Measurements from ENCODE around the gene SEL1L3.

DNA sequence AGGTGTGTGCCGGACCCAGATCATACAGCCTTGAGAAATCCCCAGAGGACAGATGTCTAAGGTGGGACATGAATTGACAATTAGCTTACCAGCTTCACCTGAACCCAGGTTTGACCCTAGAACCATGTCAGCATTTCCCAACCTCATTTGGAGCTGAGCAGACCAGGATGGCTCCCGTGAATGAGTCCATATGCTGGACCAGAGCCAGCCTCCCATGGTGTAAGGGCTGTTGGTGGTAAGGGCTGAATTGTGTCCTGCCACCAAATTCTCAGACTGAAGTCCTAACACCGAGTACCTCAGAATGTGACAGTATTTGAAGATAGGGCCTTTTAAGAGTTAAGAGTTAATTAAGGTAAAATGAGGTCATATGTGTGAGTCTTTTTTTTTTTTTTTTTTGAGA, 118.8 kb downstream of the SEL1L3 start:
- TF ChIP-seq, protein P1, sequence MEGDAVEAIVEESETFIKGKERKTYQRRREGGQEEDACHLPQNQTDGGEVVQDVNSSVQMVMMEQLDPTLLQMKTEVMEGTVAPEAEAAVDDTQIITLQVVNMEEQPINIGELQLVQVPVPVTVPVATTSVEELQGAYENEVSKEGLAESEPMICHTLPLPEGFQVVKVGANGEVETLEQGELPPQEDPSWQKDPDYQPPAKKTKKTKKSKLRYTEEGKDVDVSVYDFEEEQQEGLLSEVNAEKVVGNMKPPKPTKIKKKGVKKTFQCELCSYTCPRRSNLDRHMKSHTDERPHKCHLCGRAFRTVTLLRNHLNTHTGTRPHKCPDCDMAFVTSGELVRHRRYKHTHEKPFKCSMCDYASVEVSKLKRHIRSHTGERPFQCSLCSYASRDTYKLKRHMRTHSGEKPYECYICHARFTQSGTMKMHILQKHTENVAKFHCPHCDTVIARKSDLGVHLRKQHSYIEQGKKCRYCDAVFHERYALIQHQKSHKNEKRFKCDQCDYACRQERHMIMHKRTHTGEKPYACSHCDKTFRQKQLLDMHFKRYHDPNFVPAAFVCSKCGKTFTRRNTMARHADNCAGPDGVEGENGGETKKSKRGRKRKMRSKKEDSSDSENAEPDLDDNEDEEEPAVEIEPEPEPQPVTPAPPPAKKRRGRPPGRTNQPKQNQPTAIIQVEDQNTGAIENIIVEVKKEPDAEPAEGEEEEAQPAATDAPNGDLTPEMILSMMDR (IDR thresholded peaks at IDR 0.05) = no peak
- no peak for TF ChIP-seq POLR2A (IDR thresholded peaks at IDR 0.05)
